Ishikawa (cell line): ENCODE data around the gene FRMPD2.

Experiments
- CEBPB ChIP-seq: IDR thresholded peaks from 2 replicates; pipeline ENCODE4 v1.6.1; 2012
- CREB1 ChIP-seq: IDR thresholded peaks from 2 replicates; pipeline ENCODE4 v1.6.1; 2012; ENCODE audit warnings: low read depth
- EGR1 ChIP-seq: IDR thresholded peaks from 2 replicates; pipeline ENCODE4 v1.6.1; 2012
- EP300 ChIP-seq: IDR thresholded peaks from 2 replicates; pipeline ENCODE4 v1.6.1; 2012; ENCODE audit warnings: borderline replicate concordance
- FOXM1 ChIP-seq: IDR thresholded peaks from 2 replicates; pipeline ENCODE4 v1.6.1; 2012; ENCODE audit warnings: low read depth, borderline replicate concordance
- NFIC ChIP-seq: IDR thresholded peaks from 2 replicates; pipeline ENCODE4 v1.6.1; 2012
- RAD21 ChIP-seq: IDR thresholded peaks from 2 replicates; pipeline ENCODE4 v1.6.1; 2012; ENCODE audit warnings: low read depth
- TAF1 ChIP-seq: IDR thresholded peaks from 2 replicates; pipeline ENCODE4 v1.6.1; 2012; ENCODE audit warnings: low read depth, mild to moderate bottlenecking
- TCF12 ChIP-seq: IDR thresholded peaks from 2 replicates; pipeline ENCODE4 v1.6.1; 2012; ENCODE audit warnings: low read depth
- TEAD4 ChIP-seq: IDR thresholded peaks from 2 replicates; pipeline ENCODE4 v1.6.1; 2012
- YY1 ChIP-seq: IDR thresholded peaks from 2 replicates; pipeline ENCODE4 v1.6.1; 2012; ENCODE audit warnings: low read depth
- ZBTB7A ChIP-seq: IDR thresholded peaks from 2 replicates; pipeline ENCODE4 v1.6.1; 2012; ENCODE audit warnings: low read depth
- TF ChIP-seq, protein P1 (sequence below): IDR thresholded peaks from 2 replicates; pipeline ENCODE4 v1.6.1; 2012; ENCODE audit warnings: low read depth, mild to moderate bottlenecking
- TF ChIP-seq, protein P2 (sequence below): IDR thresholded peaks from 2 replicates; pipeline ENCODE4 v1.6.1; 2012
- TF ChIP-seq, protein P3 (sequence below): IDR thresholded peaks from 2 replicates; pipeline ENCODE4 v1.6.1; 2012

Gene FRMPD2

DNA sequence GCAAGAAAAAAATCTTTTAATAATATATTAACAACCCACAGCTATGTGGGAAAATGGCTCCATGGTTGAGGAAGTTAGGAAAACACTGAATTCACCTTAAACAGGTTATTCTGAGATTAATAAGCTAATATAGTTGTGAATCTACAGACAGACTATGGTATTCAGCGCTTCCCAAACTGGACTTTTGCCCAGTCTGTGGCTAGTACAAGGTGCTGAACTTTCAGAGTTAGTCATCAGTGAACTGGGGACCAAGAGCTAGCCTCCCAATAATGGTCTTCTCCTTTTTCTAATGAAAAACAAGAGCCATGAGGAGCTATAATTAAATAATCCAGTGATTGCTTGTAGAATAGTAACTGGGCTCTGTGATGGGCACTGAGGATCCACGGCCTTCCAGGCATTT, 65.3 kb downstream of the FRMPD2 start:
- no peak for TF ChIP-seq YY1
- TF ChIP-seq NFIC, result no peak
- TF ChIP-seq, protein P1, sequence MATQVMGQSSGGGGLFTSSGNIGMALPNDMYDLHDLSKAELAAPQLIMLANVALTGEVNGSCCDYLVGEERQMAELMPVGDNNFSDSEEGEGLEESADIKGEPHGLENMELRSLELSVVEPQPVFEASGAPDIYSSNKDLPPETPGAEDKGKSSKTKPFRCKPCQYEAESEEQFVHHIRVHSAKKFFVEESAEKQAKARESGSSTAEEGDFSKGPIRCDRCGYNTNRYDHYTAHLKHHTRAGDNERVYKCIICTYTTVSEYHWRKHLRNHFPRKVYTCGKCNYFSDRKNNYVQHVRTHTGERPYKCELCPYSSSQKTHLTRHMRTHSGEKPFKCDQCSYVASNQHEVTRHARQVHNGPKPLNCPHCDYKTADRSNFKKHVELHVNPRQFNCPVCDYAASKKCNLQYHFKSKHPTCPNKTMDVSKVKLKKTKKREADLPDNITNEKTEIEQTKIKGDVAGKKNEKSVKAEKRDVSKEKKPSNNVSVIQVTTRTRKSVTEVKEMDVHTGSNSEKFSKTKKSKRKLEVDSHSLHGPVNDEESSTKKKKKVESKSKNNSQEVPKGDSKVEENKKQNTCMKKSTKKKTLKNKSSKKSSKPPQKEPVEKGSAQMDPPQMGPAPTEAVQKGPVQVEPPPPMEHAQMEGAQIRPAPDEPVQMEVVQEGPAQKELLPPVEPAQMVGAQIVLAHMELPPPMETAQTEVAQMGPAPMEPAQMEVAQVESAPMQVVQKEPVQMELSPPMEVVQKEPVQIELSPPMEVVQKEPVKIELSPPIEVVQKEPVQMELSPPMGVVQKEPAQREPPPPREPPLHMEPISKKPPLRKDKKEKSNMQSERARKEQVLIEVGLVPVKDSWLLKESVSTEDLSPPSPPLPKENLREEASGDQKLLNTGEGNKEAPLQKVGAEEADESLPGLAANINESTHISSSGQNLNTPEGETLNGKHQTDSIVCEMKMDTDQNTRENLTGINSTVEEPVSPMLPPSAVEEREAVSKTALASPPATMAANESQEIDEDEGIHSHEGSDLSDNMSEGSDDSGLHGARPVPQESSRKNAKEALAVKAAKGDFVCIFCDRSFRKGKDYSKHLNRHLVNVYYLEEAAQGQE, result no peak
- TF ChIP-seq TCF12, result no peak
- TF ChIP-seq TAF1, result no peak
- TF ChIP-seq, protein P2, sequence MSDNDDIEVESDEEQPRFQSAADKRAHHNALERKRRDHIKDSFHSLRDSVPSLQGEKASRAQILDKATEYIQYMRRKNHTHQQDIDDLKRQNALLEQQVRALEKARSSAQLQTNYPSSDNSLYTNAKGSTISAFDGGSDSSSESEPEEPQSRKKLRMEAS, result no peak
- no peak for TF ChIP-seq RAD21
- TF ChIP-seq, protein P3, sequence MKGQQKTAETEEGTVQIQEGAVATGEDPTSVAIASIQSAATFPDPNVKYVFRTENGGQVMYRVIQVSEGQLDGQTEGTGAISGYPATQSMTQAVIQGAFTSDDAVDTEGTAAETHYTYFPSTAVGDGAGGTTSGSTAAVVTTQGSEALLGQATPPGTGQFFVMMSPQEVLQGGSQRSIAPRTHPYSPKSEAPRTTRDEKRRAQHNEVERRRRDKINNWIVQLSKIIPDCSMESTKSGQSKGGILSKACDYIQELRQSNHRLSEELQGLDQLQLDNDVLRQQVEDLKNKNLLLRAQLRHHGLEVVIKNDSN, result no peak
- TF ChIP-seq CREB1, result no peak
- no peak for TF ChIP-seq TEAD4
- no peak for TF ChIP-seq EGR1
- no peak for TF ChIP-seq ZBTB7A

- TF ChIP-seq, protein P2, result no peak
- TF ChIP-seq EGR1 (no peak), YY1 (no peak), RAD21 (no peak), TEAD4 (no peak), CREB1 (no peak), CEBPB (no peak), EP300 (no peak)
- TF ChIP-seq, protein P3, result no peak
- TF ChIP-seq, protein P1, result no peak
Measured at GRCh38 chr10:48207853-48208252, 66.6 kb downstream of the FRMPD2 start.

DNA sequence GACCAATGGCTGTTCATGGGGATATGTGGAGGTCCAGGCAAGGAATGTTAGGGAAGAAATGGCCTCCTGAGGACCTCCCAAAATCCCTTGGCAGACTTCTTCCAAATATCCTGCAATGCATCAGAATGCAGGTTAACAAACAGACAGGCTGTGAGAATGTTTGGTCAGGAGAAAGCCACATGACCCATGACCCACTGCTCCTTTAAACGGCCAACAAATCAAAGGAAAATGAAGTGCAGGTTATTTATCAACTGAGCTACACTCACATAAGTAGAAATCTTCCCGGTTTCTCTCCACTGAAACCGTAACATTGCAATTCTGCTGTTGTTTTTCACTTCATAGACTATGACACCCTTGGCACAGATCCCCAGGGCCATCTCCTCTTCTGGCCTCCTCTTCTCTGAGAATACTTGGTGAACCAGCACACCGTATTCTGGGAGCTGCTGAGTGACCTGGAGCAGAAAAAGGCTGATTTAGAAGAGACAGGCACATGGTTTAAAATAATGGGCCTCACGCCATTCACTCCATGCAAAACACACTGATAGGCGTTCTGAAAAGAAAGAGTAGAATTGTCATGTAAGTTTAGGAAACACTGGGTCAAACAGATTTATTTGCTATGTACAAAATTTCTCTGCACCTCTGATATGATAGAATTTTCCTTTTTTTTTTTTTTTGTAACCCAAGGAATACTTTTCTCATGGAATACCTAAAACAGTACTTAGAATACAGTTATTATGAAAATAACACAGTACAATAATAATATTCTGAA, 67.8 kb downstream of the FRMPD2 start:
- TF ChIP-seq CREB1 (no peak), NFIC (no peak), EP300 (no peak)
- TF ChIP-seq, protein P1, result no peak

- TF ChIP-seq FOXM1 (no peak), TCF12 (no peak), CEBPB (no peak), RAD21 (no peak), TAF1 (no peak), NFIC (no peak), TEAD4 (no peak), EGR1 (no peak), YY1 (no peak), CREB1 (no peak), ZBTB7A (no peak), EP300 (no peak)
- TF ChIP-seq, protein P3, result no peak
- TF ChIP-seq, protein P2, result no peak
- TF ChIP-seq, protein P1, result no peak
Measured at GRCh38 chr10:48205918-48206317, 68.6 kb downstream of the FRMPD2 start.
